ENCODE results near the gene IRGM.

DNA sequence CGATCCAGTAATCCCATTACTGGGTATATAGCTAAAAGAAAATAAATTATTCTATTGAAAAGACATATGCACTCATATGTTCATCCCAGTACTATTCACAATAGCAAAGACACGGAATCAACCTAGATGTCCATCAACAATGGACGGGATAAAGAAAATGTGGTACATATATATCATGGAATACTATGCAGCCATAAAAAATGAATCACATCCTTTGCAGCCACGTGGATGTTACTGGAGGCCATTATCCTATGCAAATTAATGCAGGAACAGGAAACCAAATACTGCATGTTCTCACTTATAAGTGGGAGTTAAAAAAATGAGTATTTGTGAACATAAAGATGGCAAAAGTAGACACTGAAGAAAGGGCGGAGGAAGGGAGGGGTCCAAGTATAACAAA is 16.6 kb upstream of the IRGM start:
- no peak for TF ChIP-seq CTCF (IDR thresholded peaks at IDR 0.05)
- no peak for TF ChIP-seq POLR2A (IDR thresholded peaks at IDR 0.05)
